GM19467 (cell line): ENCODE data around the gene IL31.
"Not testable (repeated sequence)": the region's sequence is repeated elsewhere in the genome, so short reads cannot be mapped to it uniquely, and the experiment has no call there.

Experiments
- ATAC-seq: cut with Tn5 transposase; IDR thresholded peaks from one replicate; pipeline ENCODE4 v1.9.1; 2021; ENCODE audit warnings: mild to moderate bottlenecking, moderate library complexity; ENCODE audit not compliant: unreplicated experiment

Gene IL31

GRCh38 chr12:122174155-122174845, at the start of gene IL31:
IL31 (minus strand) TSS chr12:122174221; CDS start chr12:122174172, 49 bp downstream.
- no peak for ATAC-seq

GRCh38 chr12:122216445-122216844, 42.4 kb upstream of the IL31 start:
- ATAC-seq: no peak

- no peak for ATAC-seq
These were observed 41.8 kb upstream of the IL31 start for GRCh38 chr12:122215771-122216170.

GRCh38 chr12:122208073-122208820, 34.2 kb upstream of the IL31 start:
- ATAC-seq: no peak

GRCh38 chr12:122207391-122207790, 33.4 kb upstream of the IL31 start:
- no peak for ATAC-seq

GRCh38 chr12:122206976-122207375, 33.0 kb upstream of the IL31 start:
- no peak for ATAC-seq

- ATAC-seq: no peak
These were observed 32.3 kb upstream of the IL31 start for GRCh38 chr12:122206111-122206881.

- ATAC-seq: no peak
These were observed 31.3 kb upstream of the IL31 start for GRCh38 chr12:122205053-122205925.

GRCh38 chr12:122204167-122205052, 30.4 kb upstream of the IL31 start:
- no peak for ATAC-seq

GRCh38 chr12:122203301-122204166, 29.5 kb upstream of the IL31 start, which contains the start of gene B3GNT4:
B3GNT4 (plus strand) TSS chr12:122203709; CDS start chr12:122204619, 910 bp downstream.
- ATAC-seq: no peak

- ATAC-seq: not testable (repeated sequence)
These were observed 28.8 kb upstream of the IL31 start for GRCh38 chr12:122202811-122203210.

GRCh38 chr12:122202017-122202416, 28.0 kb upstream of the IL31 start:
- no peak for ATAC-seq

- ATAC-seq: no peak
These were observed 27.4 kb upstream of the IL31 start for GRCh38 chr12:122201381-122201780.

- no peak for ATAC-seq
These were observed 26.6 kb upstream of the IL31 start for GRCh38 chr12:122200541-122201175.

GRCh38 chr12:122199484-122200355, 25.7 kb upstream of the IL31 start:
- ATAC-seq: no peak

- ATAC-seq: no peak
These were observed 23.6 kb upstream of the IL31 start for GRCh38 chr12:122197612-122197966.

GRCh38 chr12:122195405-122195804, 21.4 kb upstream of the IL31 start:
- no peak for ATAC-seq
